Stimulated activated naive B cell treated with anti-CD40 and anti-IgM and Interleukin-4, amounts not matched to agents 10 μg/mL and 1 μg/mL and 100 μg/mL, for 72 hours (primary cell): ENCODE measurements around the gene EXOSC9.

ENCODE experiments used
- ATAC-seq, 2 donors: fragments of 150-1000 bp; cut with Tn5 transposase; replicated peaks; 2 replicates each; pipeline ENCODE4 v1.10.0; 2021; ENCODE audit warnings: moderate library complexity in 1 of 2
- DNase-seq: peaks from one replicate; pipeline ENCODE4 v3.0.0; 2021
- H3K27ac Mint-ChIP-seq: one replicate; pipeline ENCODE4 v1.8.0; 2022; ENCODE audit warnings: mild to moderate bottlenecking, mixed read lengths
- H3K27me3 Mint-ChIP-seq, 2 donors: one replicate each; pipeline ENCODE4 v1.8.0; 2022; ENCODE audit warnings: mixed read lengths in 2 of 2
- H3K36me3 Mint-ChIP-seq, 2 donors: one replicate each; pipeline ENCODE4 v1.8.0; 2022; ENCODE audit warnings: mixed read lengths in 2 of 2, mild to moderate bottlenecking in 1 of 2
- H3K4me1 Mint-ChIP-seq, 2 donors: one replicate each; pipeline ENCODE4 v1.8.0; 2022; ENCODE audit warnings: mixed read lengths in 2 of 2, mild to moderate bottlenecking in 1 of 2
- H3K4me3 Mint-ChIP-seq, 2 donors: one replicate each; pipeline ENCODE4 v1.8.0; 2022; ENCODE audit warnings: mild to moderate bottlenecking in 2 of 2, mixed read lengths in 2 of 2, moderate library complexity in 1 of 2
- H3K9me3 Mint-ChIP-seq, 2 donors: one replicate each; pipeline ENCODE4 v1.8.0; 2022; ENCODE audit warnings: mixed read lengths in 2 of 2, mild to moderate bottlenecking in 1 of 2

EXOSC9 gene

GRCh38 chr4:121796283-121796682 is 4.8 kb upstream of the EXOSC9 start:
- H3K27me3 Mint-ChIP-seq, result peaks cover 8 to 23% of the 10 kb centered on the region in 2 donors
- peaks cover 7 to 20% of the 10 kb centered on the region in 2 donors for H3K4me1 Mint-ChIP-seq
- ATAC-seq, result no peak
- H3K36me3 Mint-ChIP-seq, result no peaks in the 10 kb centered on the region
- H3K4me3 Mint-ChIP-seq, result no peak overlapping the region
- DNase-seq, result no peak
- H3K27ac Mint-ChIP-seq, result no peak overlapping the region
- no peaks in the 10 kb centered on the region for H3K9me3 Mint-ChIP-seq

GRCh38 chr4:121799208-121799823 is 1.8 kb upstream of the EXOSC9 start:
- Mint-ChIP-seq H3K4me3 (no peak overlapping the region), H3K36me3 (no peaks in the 10 kb centered on the region), H3K27me3 (peaks cover 7 to 14% of the 10 kb centered on the region in 2 donors), H3K4me1 (peaks cover 9 to 30% of the 10 kb centered on the region in 2 donors), H3K27ac (no peak overlapping the region), H3K9me3 (no peaks in the 10 kb centered on the region)
- DNase-seq (no peak), ATAC-seq (no peak)

DNA sequence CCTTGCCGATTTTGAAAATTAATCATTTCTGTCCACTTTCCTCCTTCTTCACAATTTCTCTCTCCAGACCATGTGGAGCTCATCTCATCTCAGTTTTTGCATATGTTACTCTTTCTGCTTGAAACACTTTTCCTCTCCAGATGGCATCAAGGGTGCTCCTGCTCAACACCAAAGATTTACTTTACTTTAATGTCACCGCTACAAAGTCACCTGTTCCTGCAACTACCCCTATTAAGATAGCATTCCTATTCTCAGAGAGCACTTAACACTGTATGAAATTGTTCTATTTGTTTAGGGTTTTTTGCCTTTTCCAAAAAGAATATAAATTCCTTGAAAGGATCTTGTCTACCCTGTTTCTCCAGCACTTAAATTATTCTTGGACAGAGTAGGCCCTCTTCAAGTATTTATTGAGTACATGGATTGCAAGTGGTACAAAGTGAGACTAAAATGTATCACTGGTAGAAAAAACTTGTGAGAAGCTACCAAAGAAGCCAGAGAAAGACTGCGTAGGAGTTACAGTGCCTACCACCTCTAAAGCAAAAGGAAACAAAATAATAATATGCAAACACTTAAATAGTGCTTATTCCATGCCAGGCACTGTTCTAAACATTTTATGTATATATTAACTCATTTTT is 1.1 kb upstream of the EXOSC9 start:
- H3K27ac Mint-ChIP-seq, result peak overlapping the region; percentile 66
- no peak for ATAC-seq
- peaks cover 4 to 5% of the 10 kb centered on the region in 2 donors for H3K36me3 Mint-ChIP-seq
- no peaks in the 10 kb centered on the region for H3K9me3 Mint-ChIP-seq
- DNase-seq, result no peak
- H3K27me3 Mint-ChIP-seq, result peaks cover under 1 to 7% of the 10 kb centered on the region in 2 donors
- peaks cover 9 to 30% of the 10 kb centered on the region in 2 donors for H3K4me1 Mint-ChIP-seq
- H3K4me3 Mint-ChIP-seq, result no peak overlapping the region

- Mint-ChIP-seq H3K27me3 (peaks cover 0 to under 1% of the 10 kb centered on the region in 2 donors), H3K36me3 (peaks cover 8 to 10% of the 10 kb centered on the region in 2 donors), H3K4me3 (peak overlapping the region; percentile 86 to 90), H3K4me1 (peaks cover 10 to 30% of the 10 kb centered on the region in 2 donors), H3K27ac (peak overlapping the region; percentile 97), H3K9me3 (no peaks in the 10 kb centered on the region)
- peak; percentile 35 to 47 for ATAC-seq
- DNase-seq, result no peak
Observed at GRCh38 chr4:121800638-121800960, 524 bp upstream of the EXOSC9 start.

DNA sequence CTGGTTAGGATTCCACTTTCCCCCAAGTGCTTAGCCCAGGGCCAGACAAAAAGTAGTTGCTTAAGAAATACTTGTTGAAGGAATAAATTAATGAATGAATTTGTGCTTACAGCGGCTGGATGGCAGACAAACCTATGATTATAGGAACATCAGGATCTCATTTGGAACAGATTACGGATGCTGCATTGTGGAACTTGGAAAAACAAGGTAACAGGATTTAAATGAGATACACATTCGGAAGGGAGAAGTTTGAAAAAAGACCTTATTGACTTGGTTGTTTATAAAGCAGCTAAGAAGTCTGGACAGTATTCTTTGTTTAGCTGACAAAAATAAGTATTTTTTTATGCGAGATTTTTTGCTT is 572 bp downstream of the EXOSC9 start:
- H3K27ac Mint-ChIP-seq, result peak overlapping the region; percentile 97
- peaks cover 11 to 14% of the 10 kb centered on the region in 2 donors for H3K36me3 Mint-ChIP-seq
- H3K27me3 Mint-ChIP-seq, result no peaks in the 10 kb centered on the region
- H3K4me3 Mint-ChIP-seq, result peak overlapping the region; percentile 86 to 90
- ATAC-seq (no peak), DNase-seq (no peak)
- no peaks in the 10 kb centered on the region for H3K9me3 Mint-ChIP-seq
- H3K4me1 Mint-ChIP-seq, result peaks cover 10 to 30% of the 10 kb centered on the region in 2 donors

GRCh38 chr4:121806411-121806810 is 5.3 kb downstream of the EXOSC9 start:
- DNase-seq (no peak), ATAC-seq (no peak)
- no peaks in the 10 kb centered on the region for H3K9me3 Mint-ChIP-seq
- H3K4me1 Mint-ChIP-seq, result peaks cover 3 to 10% of the 10 kb centered on the region in 2 donors
- H3K36me3 Mint-ChIP-seq, result peaks cover 20 to 29% of the 10 kb centered on the region in 2 donors
- H3K4me3 Mint-ChIP-seq, result no peak overlapping the region
- no peaks in the 10 kb centered on the region for H3K27me3 Mint-ChIP-seq
- no peak overlapping the region for H3K27ac Mint-ChIP-seq

DNA sequence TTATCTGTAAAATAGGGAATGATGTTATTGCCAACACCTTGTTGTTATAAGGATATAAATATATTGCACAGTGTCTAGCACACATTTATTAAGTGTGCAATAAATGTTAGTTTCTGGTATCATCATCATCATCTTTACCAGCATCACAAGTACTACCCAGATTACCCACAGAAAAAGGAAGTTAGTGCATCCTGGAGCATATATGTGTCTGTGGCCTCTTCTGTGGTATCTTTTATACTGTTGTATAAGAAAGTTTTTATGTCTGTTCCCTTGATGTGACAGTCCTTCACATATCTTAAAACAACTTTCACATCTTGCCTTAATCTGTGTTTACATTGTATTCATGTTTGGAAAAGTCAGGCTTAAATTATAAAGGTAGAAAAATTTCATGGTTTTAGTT is 10.0 kb downstream of the EXOSC9 start:
- no peaks in the 10 kb centered on the region for H3K9me3 Mint-ChIP-seq
- H3K36me3 Mint-ChIP-seq, result peaks cover 15 to 24% of the 10 kb centered on the region in 2 donors
- ATAC-seq (no peak), DNase-seq (no peak)
- no peaks in the 10 kb centered on the region for H3K4me1 Mint-ChIP-seq
- H3K4me3 Mint-ChIP-seq, result no peak overlapping the region
- H3K27ac Mint-ChIP-seq, result no peak overlapping the region
- no peaks in the 10 kb centered on the region for H3K27me3 Mint-ChIP-seq

DNA sequence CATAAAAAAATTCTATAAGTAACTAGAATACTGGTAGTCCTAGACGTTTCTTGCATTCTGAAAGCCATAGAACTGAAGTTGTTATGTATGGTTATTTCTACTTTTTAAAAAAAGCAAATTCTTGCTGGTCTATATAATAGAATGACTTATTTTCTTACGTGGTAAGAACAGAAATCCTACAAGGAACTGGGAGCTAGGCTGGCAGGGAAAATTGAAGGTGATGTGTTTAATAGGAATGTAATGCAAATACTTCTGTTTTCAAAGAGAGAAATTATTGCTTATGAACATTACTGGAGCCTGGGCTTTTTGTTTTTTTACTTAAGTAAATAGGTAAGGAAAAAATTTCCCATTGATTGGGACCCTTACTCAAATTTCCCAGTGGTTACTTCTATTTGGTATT is 13.6 kb downstream of the EXOSC9 start:
- H3K9me3 Mint-ChIP-seq, result no peaks in the 10 kb centered on the region

GRCh38 chr4:121817006-121817405 is 15.9 kb downstream of the EXOSC9 start:
- Mint-ChIP-seq H3K9me3 (no peaks in the 10 kb centered on the region), H3K4me3 (no peak overlapping the region), H3K27ac (no peak overlapping the region), H3K27me3 (no peaks in the 10 kb centered on the region), H3K4me1 (no peaks in the 10 kb centered on the region), H3K36me3 (peaks cover 13% of the 10 kb centered on the region in 2 donors)
- DNase-seq (no peak), ATAC-seq (no peak)

More for the DNA sequence above, 13.6 kb downstream of the EXOSC9 start:
- no peaks in the 10 kb centered on the region for H3K27me3 Mint-ChIP-seq
- H3K36me3 Mint-ChIP-seq, result peaks cover 17% of the 10 kb centered on the region in 2 donors
- H3K27ac Mint-ChIP-seq, result no peak overlapping the region
- no peak for DNase-seq
- H3K4me3 Mint-ChIP-seq, result no peak overlapping the region
- no peaks in the 10 kb centered on the region for H3K4me1 Mint-ChIP-seq
- no peak for ATAC-seq

DNA sequence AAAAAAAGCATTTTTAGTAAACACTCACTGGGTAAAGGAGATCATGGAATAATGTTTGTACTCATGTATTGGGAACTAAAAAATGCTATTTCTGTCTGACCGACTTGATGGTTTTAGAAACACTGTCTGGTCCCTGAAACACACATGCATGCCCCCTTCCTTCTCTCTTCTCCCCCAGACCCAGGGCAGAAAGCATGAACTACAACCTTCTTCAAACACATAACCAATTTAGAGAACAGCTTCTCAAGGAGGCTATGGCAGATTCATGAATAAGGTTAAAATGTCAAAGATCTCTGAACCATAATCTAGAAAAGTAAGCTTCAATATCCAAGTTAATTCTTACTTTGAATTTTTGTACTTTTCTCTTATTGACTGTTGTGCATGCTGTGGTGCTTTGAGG is 16.6 kb downstream of the EXOSC9 start:
- H3K27ac Mint-ChIP-seq, result no peak overlapping the region
- peaks cover 0 to 1% of the 10 kb centered on the region in 2 donors for H3K4me1 Mint-ChIP-seq
- H3K9me3 Mint-ChIP-seq, result no peaks in the 10 kb centered on the region
- DNase-seq (no peak), ATAC-seq (no peak)
- H3K4me3 Mint-ChIP-seq, result no peak overlapping the region
- peaks cover 13% of the 10 kb centered on the region in 2 donors for H3K36me3 Mint-ChIP-seq
- H3K27me3 Mint-ChIP-seq, result no peaks in the 10 kb centered on the region

DNA sequence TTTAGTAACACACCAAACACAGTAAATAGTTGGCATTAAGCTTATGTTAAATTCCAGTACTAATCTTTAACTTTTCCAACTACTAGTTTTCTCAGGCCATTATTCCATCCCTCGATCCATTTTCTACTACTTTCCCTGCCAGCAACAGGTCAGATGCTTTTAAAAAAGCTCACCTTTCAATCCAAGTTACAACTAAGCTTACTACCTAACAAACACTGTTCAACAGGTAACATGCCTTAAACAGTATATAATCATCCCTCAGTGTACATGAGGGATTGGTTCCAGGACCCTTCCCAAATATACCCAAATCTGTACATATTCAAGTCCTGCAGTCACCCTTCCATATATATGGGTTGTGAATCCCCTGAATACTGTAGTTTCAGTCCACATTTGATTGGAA is 17.1 kb downstream of the EXOSC9 start:
- Mint-ChIP-seq H3K4me3 (no peak overlapping the region), H3K36me3 (peaks cover 9 to 10% of the 10 kb centered on the region in 2 donors), H3K9me3 (no peaks in the 10 kb centered on the region), H3K27me3 (no peaks in the 10 kb centered on the region), H3K4me1 (peaks cover under 1 to 6% of the 10 kb centered on the region in 2 donors), H3K27ac (no peak overlapping the region)
- DNase-seq (no peak), ATAC-seq (no peak)

GRCh38 chr4:121819216-121819965 is 18.3 kb downstream of the EXOSC9 start:
- H3K27ac Mint-ChIP-seq, result no peak overlapping the region
- H3K4me1 Mint-ChIP-seq, result peaks cover 3 to 10% of the 10 kb centered on the region in 2 donors
- no peaks in the 10 kb centered on the region for H3K9me3 Mint-ChIP-seq
- DNase-seq (no peak), ATAC-seq (no peak)
- no peak overlapping the region for H3K4me3 Mint-ChIP-seq
- H3K27me3 Mint-ChIP-seq, result no peaks in the 10 kb centered on the region
- H3K36me3 Mint-ChIP-seq, result peaks cover 7 to 9% of the 10 kb centered on the region in 2 donors

GRCh38 chr4:121822047-121822446 is 20.9 kb downstream of the EXOSC9 start:
- H3K36me3 Mint-ChIP-seq, result peaks cover 7 to 9% of the 10 kb centered on the region in 2 donors
- H3K9me3 Mint-ChIP-seq, result no peaks in the 10 kb centered on the region
- H3K4me1 Mint-ChIP-seq, result peaks cover 5 to 10% of the 10 kb centered on the region in 2 donors
- no peak overlapping the region for H3K27ac Mint-ChIP-seq
- no peaks in the 10 kb centered on the region for H3K27me3 Mint-ChIP-seq
- DNase-seq (no peak), ATAC-seq (no peak)
- H3K4me3 Mint-ChIP-seq, result no peak overlapping the region

- ATAC-seq (peak; percentile 7 to 19), DNase-seq (no peak)
- peak overlapping the region; percentile 81 to 88 for H3K4me3 Mint-ChIP-seq
- peaks cover 7 to 9% of the 10 kb centered on the region in 2 donors for H3K36me3 Mint-ChIP-seq
- H3K9me3 Mint-ChIP-seq, result no peaks in the 10 kb centered on the region
- peaks cover 5 to 10% of the 10 kb centered on the region in 2 donors for H3K4me1 Mint-ChIP-seq
- H3K27me3 Mint-ChIP-seq, result no peaks in the 10 kb centered on the region
- peak overlapping the region; percentile 92 for H3K27ac Mint-ChIP-seq
Observed at GRCh38 chr4:121822796-121823504, 21.8 kb downstream of the EXOSC9 start.
